Lower lobe of right lung (tissue), 2 donors: Measurements from ENCODE around the gene TSSK2. TPM values are rescaled to one million over a fixed set of nuclear protein-coding genes. Genes with fewer than 3 reads are reported as not detected.

Experiments used
- ATAC-seq, 2 donors: fragments of 200-7000 bp; cut with Tn5 transposase; one replicate each; pipeline ENCODE4 v1.9.1; 2020 to 2022; ENCODE audit warnings: mild to moderate bottlenecking in 2 of 2, moderate library complexity in 2 of 2
- DNase-seq: peaks from one replicate; pipeline ENCODE4 v3.0.0-alpha.2; 2020
- H3K27ac ChIP-seq: fragments of 200-600 bp; one replicate; pipeline ENCODE4 v1.8.0; 2022
- H3K27me3 ChIP-seq: fragments of 200-600 bp; one replicate; pipeline ENCODE4 v1.8.0; 2022; ENCODE audit warnings: low read depth
- H3K36me3 ChIP-seq: fragments of 200-600 bp; one replicate; pipeline ENCODE4 v1.8.0; 2022; ENCODE audit warnings: mild to moderate bottlenecking
- H3K4me1 ChIP-seq: fragments of 200-600 bp; one replicate; pipeline ENCODE4 v1.8.0; 2022
- H3K4me3 ChIP-seq: fragments of 200-600 bp; one replicate; pipeline ENCODE4 v1.8.0; 2022; ENCODE audit warnings: mild to moderate bottlenecking
- H3K9me3 ChIP-seq: fragments of 200-600 bp; one replicate; pipeline ENCODE4 v1.8.0; 2022
- intact Hi-C: fragments of 100-400 bp; cut with DNase I; formaldehyde crosslinking; loops from one replicate; pipeline ENCODE4 v1.11.0; 2022
- total RNA-seq: library from RNA; stranded (reverse); fragmentation: NEBNext Ultra II Directional; extraction: Animal tissue kit (Norgen Biotek cat#: 25700); gene quantifications from one replicate; pipeline ENCODE4 v1.2.1, GENCODE V29; 2021
- TF ChIP-seq, protein P1 (sequence below): fragments of 200-600 bp; IDR thresholded peaks from one replicate; pipeline ENCODE4 v1.8.0; 2022; ENCODE audit warnings: antibody characterized with exemption, mild to moderate bottlenecking
- donor health status: DM: no; HTN: yes; CAD: no; lungs with severe emphysema.

The TSSK2 gene
- total RNA-seq, 1 donor from 2014 or later, result not detected

DNA sequence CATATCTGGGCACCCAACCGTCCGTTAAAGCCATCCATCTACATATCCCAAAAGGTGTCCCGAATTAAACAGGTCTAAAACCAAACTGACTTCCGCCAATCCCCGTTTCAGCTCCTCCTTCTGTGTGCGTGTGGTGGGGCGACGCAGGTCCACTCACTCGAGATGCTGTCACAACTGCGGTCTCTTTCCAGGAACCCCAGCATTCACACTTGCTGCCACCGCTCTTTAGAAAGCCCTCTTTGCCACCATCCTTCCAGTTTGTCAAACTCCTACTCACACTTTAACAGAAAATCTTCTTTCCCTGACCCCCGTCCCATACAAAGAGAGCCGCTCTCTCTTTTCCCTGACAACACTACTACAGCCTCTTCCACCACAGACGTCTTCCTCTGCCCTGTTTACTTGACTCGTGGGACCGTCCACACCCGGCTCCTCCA, 12.9 kb downstream of the TSSK2 start:
- intact Hi-C loops, result no loop called here
- peak in 1 of 2 donors; percentile 27 for ATAC-seq

DNA sequence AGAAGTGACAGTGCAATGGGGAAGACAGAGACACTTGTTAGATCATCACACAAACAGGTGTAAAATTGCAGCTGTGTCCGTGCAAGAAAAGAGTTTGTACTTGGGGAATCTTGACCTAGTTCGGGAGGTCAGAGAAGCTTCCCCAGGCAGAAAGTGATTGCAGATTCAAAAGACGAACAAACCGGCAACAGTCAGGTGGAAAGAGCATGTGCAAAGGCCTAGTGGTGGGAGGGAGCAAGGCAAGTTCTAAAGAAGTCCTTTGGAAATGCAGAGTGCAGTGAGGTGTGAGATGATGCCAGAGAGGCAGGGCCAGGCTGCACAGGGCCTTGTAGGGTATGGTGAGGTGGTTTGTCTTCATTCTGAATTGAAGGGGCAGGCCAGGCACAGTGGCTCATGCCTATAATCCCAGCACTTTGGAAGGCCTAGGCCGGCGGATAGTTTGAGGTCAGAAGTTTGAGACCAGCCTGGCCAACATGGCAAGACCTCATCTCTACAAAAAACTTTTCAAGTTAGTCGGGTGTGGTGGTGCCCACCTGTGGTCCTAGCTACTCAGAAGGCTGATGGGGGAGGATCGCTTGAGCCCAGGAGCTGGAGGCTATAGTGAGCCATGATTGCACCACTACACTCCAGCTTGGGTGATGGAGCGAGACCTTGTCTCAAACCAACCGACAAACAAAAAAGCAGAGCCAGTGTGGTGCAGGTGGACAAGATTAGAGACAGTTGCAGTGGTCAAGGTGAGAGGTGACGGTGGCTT, 15.3 kb downstream of the TSSK2 start:
- H3K9me3 ChIP-seq, result no peaks in the 10 kb centered on the region
- TF ChIP-seq, protein P1, sequence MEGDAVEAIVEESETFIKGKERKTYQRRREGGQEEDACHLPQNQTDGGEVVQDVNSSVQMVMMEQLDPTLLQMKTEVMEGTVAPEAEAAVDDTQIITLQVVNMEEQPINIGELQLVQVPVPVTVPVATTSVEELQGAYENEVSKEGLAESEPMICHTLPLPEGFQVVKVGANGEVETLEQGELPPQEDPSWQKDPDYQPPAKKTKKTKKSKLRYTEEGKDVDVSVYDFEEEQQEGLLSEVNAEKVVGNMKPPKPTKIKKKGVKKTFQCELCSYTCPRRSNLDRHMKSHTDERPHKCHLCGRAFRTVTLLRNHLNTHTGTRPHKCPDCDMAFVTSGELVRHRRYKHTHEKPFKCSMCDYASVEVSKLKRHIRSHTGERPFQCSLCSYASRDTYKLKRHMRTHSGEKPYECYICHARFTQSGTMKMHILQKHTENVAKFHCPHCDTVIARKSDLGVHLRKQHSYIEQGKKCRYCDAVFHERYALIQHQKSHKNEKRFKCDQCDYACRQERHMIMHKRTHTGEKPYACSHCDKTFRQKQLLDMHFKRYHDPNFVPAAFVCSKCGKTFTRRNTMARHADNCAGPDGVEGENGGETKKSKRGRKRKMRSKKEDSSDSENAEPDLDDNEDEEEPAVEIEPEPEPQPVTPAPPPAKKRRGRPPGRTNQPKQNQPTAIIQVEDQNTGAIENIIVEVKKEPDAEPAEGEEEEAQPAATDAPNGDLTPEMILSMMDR, result no peak

More for the DNA sequence above, 12.9 kb downstream of the TSSK2 start:
- no peak for DNase-seq
- H3K27ac ChIP-seq, result peak overlapping the region; percentile 79
- H3K36me3 ChIP-seq, result peaks cover 38% of the 10 kb centered on the region
- no peaks in the 10 kb centered on the region for H3K9me3 ChIP-seq
- TF ChIP-seq, protein P1, result no peak
- peak overlapping the region; percentile 83 for H3K4me3 ChIP-seq
- peaks cover 12% of the 10 kb centered on the region for H3K4me1 ChIP-seq
- H3K27me3 ChIP-seq, result peaks cover 20% of the 10 kb centered on the region

GRCh38 chr22:19147195-19147780, 16.2 kb downstream of the TSSK2 start:
- H3K4me3 ChIP-seq, result no peak overlapping the region
- H3K4me1 ChIP-seq, result peaks cover 18% of the 10 kb centered on the region
- ATAC-seq (no peak), DNase-seq (no peak)
- peaks cover 49% of the 10 kb centered on the region for H3K27me3 ChIP-seq
- intact Hi-C loops, result no loop called here
- H3K36me3 ChIP-seq, result peaks cover 5% of the 10 kb centered on the region
- TF ChIP-seq, protein P1, result no peak
- no peaks in the 10 kb centered on the region for H3K9me3 ChIP-seq
- H3K27ac ChIP-seq, result no peak overlapping the region

More for the DNA sequence above, 15.3 kb downstream of the TSSK2 start:
- peaks cover 40% of the 10 kb centered on the region for H3K27me3 ChIP-seq
- intact Hi-C loops, result no loop called here
- H3K27ac ChIP-seq, result no peak overlapping the region
- peaks cover 18% of the 10 kb centered on the region for H3K4me1 ChIP-seq
- ATAC-seq, result no peak
- H3K36me3 ChIP-seq, result peaks cover 14% of the 10 kb centered on the region
- no peak overlapping the region for H3K4me3 ChIP-seq
- DNase-seq, result no peak

GRCh38 chr22:19148417-19149046, 17.4 kb downstream of the TSSK2 start:
- ATAC-seq (no peak), DNase-seq (no peak)
- Histone ChIP-seq H3K27ac (no peak overlapping the region), H3K27me3 (peaks cover 59% of the 10 kb centered on the region), H3K9me3 (no peaks in the 10 kb centered on the region), H3K4me3 (no peak overlapping the region), H3K4me1 (peaks cover 13% of the 10 kb centered on the region), H3K36me3 (no peaks in the 10 kb centered on the region)
- TF ChIP-seq, protein P1, result no peak
- intact Hi-C loops, result no loop called here

- TF ChIP-seq, protein P1, result no peak
- Histone ChIP-seq H3K36me3 (no peaks in the 10 kb centered on the region), H3K27me3 (peaks cover 64% of the 10 kb centered on the region), H3K27ac (no peak overlapping the region), H3K9me3 (no peaks in the 10 kb centered on the region), H3K4me1 (peaks cover 7% of the 10 kb centered on the region), H3K4me3 (peak overlapping the region; percentile 36)
- no peak for ATAC-seq
- no peak for DNase-seq
- intact Hi-C loops, result no loop called here
These were observed 18.2 kb downstream of the TSSK2 start for GRCh38 chr22:19149047-19149883.
